HG03460 (cell line): ENCODE results near the gene HAUS8.
"Not testable (repeated sequence)": the region's sequence is repeated elsewhere in the genome, so short reads cannot be mapped to it uniquely, and the experiment has no call there.

Experiments used
- ATAC-seq: cut with Tn5 transposase; IDR thresholded peaks from one replicate; pipeline ENCODE4 v1.9.1; 2021; ENCODE audit not compliant: unreplicated experiment

The HAUS8 gene

GRCh38 chr19:17037184-17037583, 38.1 kb downstream of the HAUS8 start:
- no peak for ATAC-seq

GRCh38 chr19:17036640-17037039, 38.6 kb downstream of the HAUS8 start:
- no peak for ATAC-seq

- ATAC-seq, result no peak
These were observed 39.3 kb downstream of the HAUS8 start for GRCh38 chr19:17035842-17036424.

DNA sequence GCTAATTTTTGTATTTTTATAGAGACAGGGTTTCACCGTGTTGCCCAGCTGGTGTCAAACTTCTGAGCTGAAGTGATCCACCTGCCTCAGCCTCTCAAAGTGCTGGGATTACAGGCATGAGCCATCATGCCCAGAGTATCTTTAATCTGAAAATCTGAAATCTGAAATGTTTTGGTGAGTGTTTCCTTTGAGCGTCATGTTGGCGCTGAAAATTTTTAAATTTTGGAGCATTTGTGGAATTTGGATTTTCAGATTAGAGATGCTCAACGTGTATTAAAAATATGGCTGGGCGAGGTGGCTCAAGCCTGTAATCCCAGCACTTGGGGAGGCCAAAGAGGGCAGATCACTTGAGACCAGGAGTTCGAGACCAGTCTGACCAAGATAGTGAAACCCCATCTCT, 43.5 kb downstream of the HAUS8 start:
- no peak for ATAC-seq

- ATAC-seq, result no peak
These were observed 47.7 kb downstream of the HAUS8 start for GRCh38 chr19:17027535-17027975.

DNA sequence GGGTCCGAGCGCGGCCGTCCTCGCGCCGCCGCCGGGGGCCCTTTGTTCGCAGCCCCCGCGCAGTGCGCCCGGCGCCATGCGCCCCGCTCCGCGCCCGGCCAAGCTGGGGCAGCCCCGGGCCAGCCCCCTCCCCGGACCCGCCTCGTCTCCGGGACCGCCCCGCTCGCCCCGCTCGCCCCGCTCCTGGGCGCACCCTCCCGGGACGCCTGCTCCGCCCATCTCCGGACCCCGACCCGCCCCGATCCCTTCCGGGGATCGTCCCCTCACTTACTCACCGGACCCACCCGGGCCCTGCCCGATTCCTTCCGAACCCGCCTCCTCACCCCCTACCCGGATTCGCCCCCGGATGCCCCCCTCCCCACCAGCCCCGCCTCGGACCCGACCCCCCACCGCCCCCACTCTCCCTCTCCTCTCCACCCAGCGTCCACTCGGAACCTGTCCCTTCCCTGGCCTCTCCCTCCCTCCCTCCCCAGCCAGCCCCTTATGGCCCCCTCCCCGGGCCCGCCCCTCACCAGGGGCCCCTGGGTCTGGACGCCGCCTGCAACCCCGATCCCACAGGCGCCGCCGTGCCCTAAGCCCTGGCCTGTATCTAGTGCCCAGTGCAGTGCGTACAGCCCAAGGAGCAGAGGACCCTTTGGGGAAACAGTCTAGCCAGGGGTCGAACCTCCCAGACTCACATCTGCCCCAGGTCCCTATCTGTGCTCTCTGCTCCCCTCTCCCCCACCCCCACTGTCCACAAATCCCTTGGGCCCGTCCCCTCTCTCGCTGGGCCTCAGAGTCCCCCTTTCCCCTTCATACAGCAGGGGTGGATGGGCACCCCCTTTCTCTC, 48.3 kb downstream of the HAUS8 start, which contains the start of gene CPAMD8:
Gene CPAMD8 (minus strand): TSS at position 105 of the 829 bp plus-strand sequence. CDS start 168 bp downstream, outside the sequence.
- no peak for ATAC-seq

GRCh38 chr19:17025991-17026658, 49.1 kb downstream of the HAUS8 start:
- no peak for ATAC-seq

GRCh38 chr19:17025361-17025760, 49.9 kb downstream of the HAUS8 start:
- ATAC-seq, result no peak

DNA sequence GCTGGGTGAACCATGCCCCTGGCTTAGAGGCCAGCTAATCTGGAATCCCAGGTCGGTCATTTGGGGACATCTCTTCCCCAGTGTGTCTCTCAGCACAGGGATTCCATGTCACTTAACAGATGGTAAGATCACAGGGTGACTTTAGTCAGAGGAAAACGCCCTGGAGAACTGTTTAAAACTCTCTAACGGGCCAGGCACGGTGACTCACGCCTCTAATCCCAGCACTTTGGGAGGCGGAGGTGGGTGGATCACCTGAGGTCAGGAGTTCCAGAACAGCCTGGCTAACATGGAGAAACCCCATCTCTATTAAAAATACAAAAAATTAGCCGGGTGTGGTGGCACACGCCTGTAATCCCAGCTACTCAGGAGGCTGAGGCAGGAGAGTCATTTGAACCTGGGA, 50.3 kb downstream of the HAUS8 start:
- not testable (repeated sequence) for ATAC-seq

GRCh38 chr19:17023805-17024204, 51.4 kb downstream of the HAUS8 start:
- no peak for ATAC-seq

GRCh38 chr19:17022738-17023137, 52.5 kb downstream of the HAUS8 start:
- ATAC-seq, result no peak

GRCh38 chr19:17021793-17022590, 53.3 kb downstream of the HAUS8 start:
- no peak for ATAC-seq

DNA sequence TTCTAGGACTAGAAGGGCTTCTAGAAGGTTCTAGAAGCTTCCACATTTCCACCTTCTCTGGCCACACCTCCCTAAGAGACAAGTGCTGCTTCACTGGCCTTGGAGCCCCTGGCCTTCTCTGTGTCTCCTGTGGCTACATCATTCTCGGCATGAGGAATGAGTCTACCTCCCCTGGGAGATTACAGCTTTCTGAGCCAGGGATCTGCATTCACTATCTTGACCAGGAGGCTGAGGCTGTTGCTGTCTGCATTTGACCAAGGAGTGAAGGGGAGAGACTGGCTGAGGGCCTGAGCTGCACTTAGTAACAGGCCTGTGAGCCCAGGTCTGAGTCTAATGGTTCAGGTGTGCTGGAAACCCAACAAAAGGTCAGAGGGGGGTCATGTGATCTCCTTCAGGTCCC, 53.9 kb downstream of the HAUS8 start:
- no peak for ATAC-seq

- ATAC-seq, result no peak
These were observed 54.4 kb downstream of the HAUS8 start for GRCh38 chr19:17020823-17021222.

DNA sequence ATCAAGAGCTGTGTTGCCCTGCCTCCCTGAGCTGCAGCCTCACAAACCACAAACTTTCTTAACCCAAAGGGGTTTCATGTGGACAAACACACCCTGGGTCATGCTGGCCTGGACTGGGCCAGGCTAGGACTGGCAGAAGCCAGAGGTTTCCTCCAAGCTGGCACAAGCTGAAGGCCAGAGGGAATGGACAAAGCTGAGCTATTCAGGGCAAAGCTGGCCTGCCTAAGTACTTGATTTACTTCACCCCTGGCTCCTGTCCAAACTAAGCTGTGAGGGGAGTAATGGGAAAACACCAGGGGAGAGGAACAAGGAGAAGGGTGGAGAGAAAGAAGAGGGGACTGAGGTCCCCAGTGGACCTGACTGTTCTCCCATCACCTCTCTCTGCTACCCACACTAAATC, 54.9 kb downstream of the HAUS8 start:
- no peak for ATAC-seq

GRCh38 chr19:17014212-17014861, 60.9 kb downstream of the HAUS8 start:
- not testable (repeated sequence) for ATAC-seq

- ATAC-seq, result no peak
These were observed 63.8 kb downstream of the HAUS8 start for GRCh38 chr19:17011485-17011884.

GRCh38 chr19:17006579-17006978, 68.7 kb downstream of the HAUS8 start:
- ATAC-seq, result no peak

- ATAC-seq, result no peak
These were observed 70.3 kb downstream of the HAUS8 start for GRCh38 chr19:17005000-17005399.

GRCh38 chr19:17004386-17004785, 70.9 kb downstream of the HAUS8 start:
- no peak for ATAC-seq

GRCh38 chr19:17002455-17002854, 72.8 kb downstream of the HAUS8 start:
- ATAC-seq, result no peak
